ENCODE data around the gene TAS2R20. TPM values are rescaled to one million over a fixed set of nuclear protein-coding genes. Genes with fewer than 3 reads are reported as not detected.
"Not testable (repeated sequence)": the region's sequence is repeated elsewhere in the genome, so short reads cannot be mapped to it uniquely, and the experiment has no call there.

Gene TAS2R20
- total and polyA plus RNA-seq, 10 of the 15 experiments (the other 5 are each of a cell fraction or from before 2014, with no cell fraction given) = 0.07 to 3.9 (median 0.65) TPM

- TF ChIP-seq USF1 (IDR thresholded peaks at IDR 0.05; ENCODE audit: borderline replicate concordance, extremely low read length, insufficient read depth, low read depth, low read length) (no peak), NFYB (IDR thresholded peaks at IDR 0.05; ENCODE audit: insufficient read depth, low read depth, low read length) (no peak), TCF3 (IDR thresholded peaks at IDR 0.05; ENCODE audit: borderline replicate concordance, insufficient read depth, low read depth, low read length) (no peak), RBBP5 (conservative IDR thresholded peaks at IDR 0.05) (no peak), TAF1 (IDR thresholded peaks at IDR 0.05; ENCODE audit: borderline replicate concordance, low read depth, low read length) (no peak), HDAC6 (IDR thresholded peaks at IDR 0.05; ENCODE audit: unreplicated experiment) (no peak), RFX5 (IDR thresholded peaks at IDR 0.05; ENCODE audit: low read depth, low read length) (no peak), SIX5 (IDR thresholded peaks at IDR 0.05; ENCODE audit: low read depth, low read length, severe bottlenecking) (no peak), ZBTB40 (IDR thresholded peaks at IDR 0.05; ENCODE audit: borderline replicate concordance) (no peak), CREM (IDR thresholded peaks at IDR 0.05; ENCODE audit: low read depth) (no peak)
- Histone ChIP-seq H4K20me1 (ENCODE audit: control insufficient read depth, insufficient read depth) (no peaks in the 10 kb centered on the region), H3K79me2 (ENCODE audit: control insufficient read depth, insufficient read depth, low read length) (no peaks in the 10 kb centered on the region; the same call in 1 of the 2 replicates), H3K36me3 (ENCODE audit: control insufficient read depth in 2 of 2, insufficient read depth in 2 of 2, low read length in 1 of 2) (no peaks in the 10 kb centered on the region; a peak in 1 of 4 replicates), H2AFZ (ENCODE audit: control insufficient read depth, low read depth, low read length) (no peak overlapping the region), H3K27me3 (replicated peaks in 1 of 2; ENCODE audit: control insufficient read depth in 2 of 2, insufficient read depth in 2 of 2, low read length in 1 of 2) (no peaks in the 10 kb centered on the region), H3K4me2 (ENCODE audit: control insufficient read depth, insufficient read depth) (no peak overlapping the region), H3K9me3 (replicated peaks; ENCODE audit: control insufficient read depth, insufficient read depth, low read length) (no peaks in the 10 kb centered on the region; the same call in 2 of the 3 replicates), H3K9ac (ENCODE audit: control insufficient read depth, insufficient read depth, low read length) (no peak overlapping the region), H3K4me1 (ENCODE audit: control insufficient read depth, insufficient read depth, low read length) (no peaks in the 10 kb centered on the region), H3K27ac (ENCODE audit: control insufficient read depth, insufficient read depth) (no peak overlapping the region), H3K4me3 (no peak overlapping the region)
- in situ Hi-C loops (cut with MboI) = no loop called here
- intact Hi-C loops (cut with micrococcal nuclease; ENCODE audit: unreplicated experiment) = no loop called here
- FAIRE-seq (no peak), ATAC-seq (no peak), DNase-seq (ENCODE audit: low read depth, low spot score) (no peak)
- no TSS peak for BruUV-seq (replicated peaks)
- POLR2A ChIA-PET = no interaction called here
- RAD21 ChIA-PET (ENCODE audit: unreplicated experiment) = no interaction called here
- WGBS (ENCODE audit: insufficient coverage, insufficient replicate concordance, low lambda C conversion rate, missing lambda C conversion rate) = 99% methylated on average over 3 of the region's 3 CpGs
- SMC1A ChIA-PET (ENCODE audit: uncharacterized antibody, unreplicated experiment) = interaction anchor here (0.7 kb wide), 1 partner anchor 129 kb away, joined by 3 read pairs; no protein-coding TSS in a partner anchor
- CTCF ChIA-PET = no interaction called here
These were observed 41.1 kb upstream of the TAS2R20 start for GRCh38 chr12:11039171-11039570.

GRCh38 chr12:11033959-11034358 lies 35.9 kb upstream of the TAS2R20 start:
- H3K36me3 ChIP-seq (ENCODE audit: control insufficient read depth in 2 of 2, insufficient read depth in 2 of 2, low read length in 1 of 2); intact Hi-C loops (cut with micrococcal nuclease; ENCODE audit: unreplicated experiment); H3K4me3 ChIP-seq; SMC1A ChIA-PET (ENCODE audit: uncharacterized antibody, unreplicated experiment); H2AFZ ChIP-seq (ENCODE audit: control insufficient read depth, low read depth, low read length); DNase-seq (ENCODE audit: low read depth, low spot score); in situ Hi-C loops (cut with MboI); H3K4me2 ChIP-seq (ENCODE audit: control insufficient read depth, insufficient read depth); H3K9me3 ChIP-seq (replicated peaks; ENCODE audit: control insufficient read depth, insufficient read depth, low read length); H3K79me2 ChIP-seq (ENCODE audit: control insufficient read depth, insufficient read depth, low read length); FAIRE-seq; H3K27ac ChIP-seq (ENCODE audit: control insufficient read depth, insufficient read depth); POLR2A ChIA-PET; H3K4me1 ChIP-seq (ENCODE audit: control insufficient read depth, insufficient read depth, low read length); BruUV-seq (replicated peaks); H3K27me3 ChIP-seq (replicated peaks in 1 of 2; ENCODE audit: control insufficient read depth in 2 of 2, insufficient read depth in 2 of 2, low read length in 1 of 2); H4K20me1 ChIP-seq (ENCODE audit: control insufficient read depth, insufficient read depth); RAD21 ChIA-PET (ENCODE audit: unreplicated experiment); H3K9ac ChIP-seq (ENCODE audit: control insufficient read depth, insufficient read depth, low read length); CTCF ChIA-PET: not testable (repeated sequence)
- peak; percentile 56 for ATAC-seq
- 100% methylated on average over 1 of the region's 3 CpGs for WGBS (ENCODE audit: insufficient coverage, insufficient replicate concordance, low lambda C conversion rate, missing lambda C conversion rate)

All from GM12878 (cell line).